ENCODE data around the gene TWNK.

Gene TWNK

DNA sequence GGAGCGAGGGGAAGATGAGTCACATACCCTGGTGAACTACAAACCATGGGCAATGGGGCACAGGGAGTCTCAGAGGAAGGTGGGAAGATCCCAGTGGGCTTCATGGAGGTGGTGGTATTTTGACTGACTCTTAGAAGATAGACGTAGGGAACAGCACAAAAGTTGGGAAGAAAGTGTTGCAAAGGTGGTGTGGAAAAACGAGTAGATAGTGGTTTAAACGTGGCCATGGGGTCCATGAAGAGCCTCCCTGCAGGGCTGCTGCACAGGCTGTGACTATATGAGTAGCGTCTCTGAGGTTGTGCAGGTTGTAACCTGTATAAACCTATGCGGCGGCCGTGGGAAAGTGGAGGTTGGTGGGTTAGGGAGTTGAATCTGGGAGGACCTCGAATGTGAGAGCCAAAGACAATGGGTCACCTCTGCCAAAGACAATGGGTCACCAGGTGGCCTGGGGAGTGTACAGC, 26.1 kb downstream of the TWNK start:
- no peak for DNase-seq

DNA sequence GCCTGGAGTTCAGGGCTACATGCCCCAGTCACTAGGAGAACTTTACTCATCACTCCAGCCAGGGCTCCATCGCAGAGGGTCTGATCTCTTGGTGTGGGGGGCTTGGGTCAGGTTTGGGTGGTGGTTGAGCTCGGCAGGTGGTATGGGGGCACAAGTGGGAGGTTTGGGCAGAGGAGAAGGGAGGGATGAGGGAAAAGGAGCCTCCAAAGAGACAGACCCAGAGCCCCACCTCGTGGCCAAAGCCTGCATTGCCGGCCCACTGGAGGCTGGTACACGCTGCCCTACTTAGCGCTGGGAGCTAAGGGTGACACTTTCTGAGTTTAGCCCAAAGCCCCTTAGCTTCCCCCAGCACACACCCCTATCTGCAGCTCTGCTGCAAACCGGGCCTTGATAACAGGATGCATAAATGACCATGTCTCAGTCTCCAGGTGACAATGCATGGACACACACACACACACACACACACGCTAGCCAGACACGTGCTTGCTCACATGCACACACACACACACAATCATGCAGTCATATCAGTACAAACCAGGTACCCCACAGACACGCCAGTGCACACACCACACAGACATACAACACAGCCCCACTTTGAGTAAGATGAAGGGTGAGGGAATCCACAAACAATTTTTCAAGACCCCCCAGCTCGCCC, 27.0 kb downstream of the TWNK start:
- peak; percentile 0 for DNase-seq

DNA sequence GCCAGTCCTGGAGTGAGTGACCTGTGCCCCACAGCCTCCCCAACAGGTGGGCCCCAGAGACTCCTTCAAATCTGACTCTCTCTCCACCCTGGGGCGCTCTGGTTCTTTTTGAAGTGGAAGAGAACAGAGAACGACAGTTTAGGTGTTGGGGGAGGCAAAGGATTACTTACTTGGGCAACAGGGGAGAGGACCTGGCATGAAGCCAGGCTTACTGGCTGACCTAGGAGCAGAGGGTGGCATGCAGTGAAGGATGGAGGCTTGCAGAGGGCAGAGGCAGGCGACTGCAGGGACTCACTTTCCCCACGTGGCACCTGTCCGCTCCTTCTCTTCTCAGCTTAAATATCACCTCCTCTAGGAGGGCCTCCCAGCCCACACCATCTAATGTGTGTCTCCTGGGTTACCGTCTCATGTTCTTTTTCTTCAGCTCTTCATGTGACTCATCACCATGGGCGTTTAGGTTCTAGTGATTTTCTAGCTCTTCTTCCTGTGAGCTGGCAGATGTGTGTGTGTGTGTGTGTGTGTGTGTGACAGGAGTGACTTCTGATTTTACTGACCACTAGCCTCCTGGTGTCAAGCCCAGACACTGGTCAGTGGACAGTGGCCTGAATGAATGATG, 27.7 kb downstream of the TWNK start:
- no peak for DNase-seq

DNA sequence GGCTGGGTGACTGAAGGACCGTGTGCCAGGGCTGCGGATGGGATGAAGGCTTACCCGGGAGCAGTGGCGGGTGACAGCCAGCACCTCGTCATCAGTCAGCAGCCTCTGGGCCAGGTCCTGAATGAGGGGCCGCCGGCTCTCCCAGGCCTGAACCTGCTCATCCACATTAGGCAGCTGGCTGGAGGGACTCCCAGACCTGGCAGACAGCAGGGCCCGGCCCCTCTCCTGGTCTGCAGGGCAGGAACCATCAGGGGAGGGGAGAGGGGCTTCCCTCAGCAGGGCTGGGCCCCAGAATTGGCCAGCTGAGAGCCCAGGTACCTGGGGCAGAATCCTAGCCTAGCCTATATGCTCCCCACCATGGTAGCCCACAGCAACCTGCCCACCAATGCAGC, 28.2 kb downstream of the TWNK start:
- DNase-seq: no peak

DNA sequence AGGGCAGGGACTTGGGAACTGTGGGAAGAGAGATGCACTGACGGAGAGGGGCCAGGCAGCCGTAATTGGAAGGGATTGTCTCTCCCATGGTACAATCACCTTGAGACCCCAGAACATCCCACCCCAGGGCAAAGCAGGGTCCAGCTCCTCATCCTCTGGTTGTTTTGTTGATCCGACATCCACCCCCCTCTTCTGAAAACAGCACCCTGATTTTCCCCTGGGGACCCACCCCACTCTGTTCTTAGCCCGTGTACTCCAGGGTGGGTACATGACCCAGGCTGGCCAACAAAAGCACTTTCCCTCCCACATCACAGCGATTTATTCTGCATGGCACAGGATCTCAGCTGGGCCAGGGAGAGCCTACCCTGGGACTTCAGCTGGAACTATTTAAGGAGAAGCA, 29.5 kb downstream of the TWNK start:
- no peak for DNase-seq

DNA sequence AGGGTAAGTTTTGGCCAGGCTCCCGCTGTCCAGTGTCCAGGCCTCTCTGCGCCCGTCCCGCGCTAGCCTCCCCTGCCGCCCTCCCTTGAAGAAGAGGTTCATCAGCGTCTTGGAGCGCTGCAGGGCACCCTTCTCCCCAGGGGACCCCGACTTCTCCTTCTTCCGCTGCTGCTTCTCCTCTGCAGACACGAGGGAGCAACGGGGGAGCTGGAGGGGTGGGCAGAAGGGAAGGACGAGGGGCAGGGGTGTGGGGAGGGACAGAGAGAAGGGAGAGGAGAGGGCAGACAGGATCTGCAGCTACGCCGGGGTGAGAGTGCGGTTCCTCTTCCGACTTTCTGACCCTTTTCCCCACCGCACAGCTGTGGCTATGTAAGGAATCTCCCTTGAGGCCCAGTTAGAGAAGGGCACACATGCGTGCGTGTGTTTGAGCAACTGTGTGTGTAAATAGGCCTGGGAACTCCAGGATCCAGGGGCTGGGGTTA, 30.8 kb downstream of the TWNK start:
- no peak for DNase-seq

DNA sequence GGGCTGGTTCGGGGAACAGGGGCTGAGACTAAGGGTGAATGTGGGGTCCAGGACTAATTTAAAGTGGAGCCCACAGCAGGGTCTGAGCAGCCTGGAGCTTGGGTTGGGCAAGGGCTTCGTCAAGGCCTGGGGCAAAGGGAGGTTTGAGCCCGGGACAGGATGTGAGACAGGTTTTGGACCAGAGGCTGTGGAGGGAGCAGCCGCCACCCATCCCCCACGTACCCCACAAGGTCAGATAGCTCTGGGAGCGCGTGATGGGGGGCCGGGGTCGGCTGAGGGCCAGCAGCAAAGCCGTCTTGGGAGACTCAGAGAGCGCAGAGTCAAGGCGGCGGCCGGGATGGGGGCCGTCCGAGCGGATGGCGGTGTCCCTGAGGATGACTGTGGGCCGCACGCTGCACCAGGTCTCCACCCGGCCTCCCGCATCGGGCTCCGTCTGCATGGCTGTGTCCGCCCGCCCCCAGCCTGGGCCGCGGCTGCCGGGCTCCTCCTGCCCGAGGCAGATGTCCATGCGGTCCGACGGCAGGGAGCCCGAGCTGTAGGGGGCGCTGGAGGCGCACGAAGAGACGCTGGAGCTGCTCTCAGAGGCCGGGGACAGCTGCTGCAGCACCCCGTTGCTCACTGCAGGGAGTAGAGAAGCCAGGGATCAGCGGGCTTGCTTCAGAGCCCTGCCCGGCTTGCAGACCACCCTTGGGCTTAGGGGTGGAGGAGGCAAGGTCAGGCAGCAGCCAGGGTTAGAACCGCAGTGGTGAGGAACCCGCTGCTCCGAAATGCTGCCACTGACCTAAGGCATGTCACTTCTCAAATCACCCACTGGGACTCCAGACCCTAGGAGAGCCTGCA, 31.5 kb downstream of the TWNK start:
- no peak for DNase-seq

DNA sequence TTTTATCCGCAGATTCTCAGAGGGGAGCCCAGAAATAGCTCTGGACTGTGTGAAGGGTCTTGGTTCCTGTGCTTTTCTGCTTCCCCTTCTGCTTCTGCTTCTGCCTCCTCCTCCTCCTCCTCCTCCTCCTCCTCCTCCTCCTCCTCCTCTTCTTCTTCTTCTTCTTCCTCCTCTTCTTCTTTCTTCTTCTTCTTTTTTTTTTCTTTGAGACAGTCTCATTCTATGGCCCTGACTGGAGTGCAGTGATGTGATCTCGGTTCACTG, 32.0 kb downstream of the TWNK start:
- DNase-seq: no peak

DNA sequence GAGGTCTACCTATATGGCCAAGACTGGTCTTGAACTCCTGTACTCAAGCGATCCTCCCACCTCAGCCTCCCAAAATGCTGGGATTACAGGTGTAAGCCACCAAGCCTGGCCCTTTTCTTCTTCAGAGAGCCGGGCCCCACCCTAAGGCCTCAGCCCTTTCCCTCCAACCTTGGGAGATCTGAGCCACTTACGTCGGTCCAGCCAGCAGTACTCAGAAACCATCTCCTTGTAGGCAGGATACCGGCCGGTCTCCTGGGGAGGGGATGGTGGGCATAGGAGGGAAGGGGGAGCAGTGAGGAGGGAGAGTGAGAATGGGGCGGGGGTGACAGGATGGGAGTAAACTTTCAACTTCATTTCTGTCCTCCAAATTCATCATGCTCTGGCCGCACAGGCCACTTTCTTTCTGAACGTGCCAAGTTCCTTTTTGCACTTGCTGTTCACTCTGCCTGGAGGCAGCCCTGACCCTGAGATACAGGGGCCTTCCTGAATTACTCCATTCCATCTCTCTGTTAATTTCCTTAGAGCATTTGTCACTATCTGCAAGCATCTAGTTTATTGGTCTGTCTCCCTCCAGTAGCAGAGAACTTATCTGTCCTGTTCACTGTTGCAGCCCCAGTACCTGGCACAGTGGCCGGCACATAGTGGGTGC, 33.2 kb downstream of the TWNK start:
- DNase-seq: no peak

DNA sequence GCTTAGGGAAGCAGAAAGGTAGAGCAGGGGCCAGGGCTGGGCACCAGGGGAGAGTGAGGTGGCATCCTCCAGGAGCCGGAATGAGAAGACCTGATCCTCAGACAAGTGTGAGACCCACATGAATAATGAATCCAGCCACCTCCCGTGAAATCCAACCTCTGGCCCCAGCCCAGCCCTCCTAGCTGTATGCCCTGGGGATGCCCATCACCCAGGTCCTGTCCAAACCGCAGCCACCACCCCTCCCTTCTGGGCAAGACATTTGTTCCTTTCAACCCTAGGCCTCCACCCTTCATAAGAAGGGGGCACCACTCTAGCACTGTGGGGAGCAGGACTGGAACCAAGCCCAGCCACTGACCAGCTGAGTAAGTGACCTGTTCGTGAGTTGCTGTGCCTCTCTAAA, 33.9 kb downstream of the TWNK start:
- DNase-seq: no peak

DNA sequence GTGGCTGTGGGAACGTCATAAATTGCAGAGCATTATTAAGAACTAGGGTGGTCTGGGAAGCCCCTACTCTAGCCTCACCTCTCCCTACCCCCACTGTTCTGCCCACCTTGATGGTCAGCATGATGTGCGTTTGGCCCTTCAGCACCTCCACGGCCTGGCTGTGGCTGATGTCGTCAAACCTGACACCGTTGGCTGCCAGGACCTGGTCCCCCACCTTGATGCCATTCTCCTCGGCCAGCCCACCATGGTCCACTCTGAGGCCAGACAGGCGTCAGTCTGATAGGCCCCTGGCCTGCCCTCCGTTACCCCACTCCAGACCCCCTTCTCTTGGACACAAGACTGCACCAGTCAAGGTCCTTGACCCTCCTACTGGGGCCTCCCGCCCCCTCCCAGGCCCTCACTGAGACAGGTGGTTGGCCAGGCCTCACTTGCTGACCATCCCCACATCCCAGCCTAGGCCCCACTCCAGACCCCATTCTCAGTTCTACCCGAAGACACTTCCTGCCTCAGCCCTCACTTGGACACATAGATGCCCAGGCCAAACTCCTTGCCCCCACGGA, 34.4 kb downstream of the TWNK start:
- DNase-seq: no peak

DNA sequence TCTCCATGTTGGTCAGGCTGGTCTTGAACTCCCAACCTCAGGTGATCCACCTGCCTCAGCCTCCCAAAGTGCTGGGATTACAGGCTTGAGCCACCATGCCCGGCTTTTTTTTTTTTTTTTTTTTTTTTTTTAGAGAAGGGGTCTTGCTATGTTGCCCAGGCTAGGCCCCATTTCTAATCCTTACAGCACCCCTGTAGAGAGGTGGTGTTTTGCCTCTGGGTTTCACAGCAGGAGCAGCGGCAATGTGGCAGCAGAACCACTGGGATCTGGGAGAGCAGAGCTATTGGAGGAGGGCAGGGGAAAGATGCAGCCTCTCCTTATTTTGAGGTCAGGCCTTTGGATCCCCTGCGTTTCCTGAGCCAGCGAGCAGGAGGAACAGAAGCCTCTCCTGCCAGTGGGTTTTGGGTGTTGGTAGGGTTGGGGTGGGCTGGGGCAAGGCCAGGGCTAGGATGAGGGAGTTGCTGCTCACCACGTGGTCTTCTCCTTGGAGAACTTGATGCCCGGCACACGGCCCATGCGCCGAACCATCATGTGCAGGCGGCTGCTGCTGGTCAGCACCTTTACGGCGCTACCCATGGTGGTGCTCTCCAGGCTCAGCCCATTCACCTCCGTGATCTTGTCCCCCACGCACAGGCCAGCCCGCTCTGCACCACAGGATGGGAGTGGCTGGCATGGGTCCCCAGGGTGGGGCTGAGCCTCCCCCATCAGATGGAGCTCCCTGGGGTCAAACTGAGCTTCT, 35.8 kb downstream of the TWNK start:
- DNase-seq: no peak

DNA sequence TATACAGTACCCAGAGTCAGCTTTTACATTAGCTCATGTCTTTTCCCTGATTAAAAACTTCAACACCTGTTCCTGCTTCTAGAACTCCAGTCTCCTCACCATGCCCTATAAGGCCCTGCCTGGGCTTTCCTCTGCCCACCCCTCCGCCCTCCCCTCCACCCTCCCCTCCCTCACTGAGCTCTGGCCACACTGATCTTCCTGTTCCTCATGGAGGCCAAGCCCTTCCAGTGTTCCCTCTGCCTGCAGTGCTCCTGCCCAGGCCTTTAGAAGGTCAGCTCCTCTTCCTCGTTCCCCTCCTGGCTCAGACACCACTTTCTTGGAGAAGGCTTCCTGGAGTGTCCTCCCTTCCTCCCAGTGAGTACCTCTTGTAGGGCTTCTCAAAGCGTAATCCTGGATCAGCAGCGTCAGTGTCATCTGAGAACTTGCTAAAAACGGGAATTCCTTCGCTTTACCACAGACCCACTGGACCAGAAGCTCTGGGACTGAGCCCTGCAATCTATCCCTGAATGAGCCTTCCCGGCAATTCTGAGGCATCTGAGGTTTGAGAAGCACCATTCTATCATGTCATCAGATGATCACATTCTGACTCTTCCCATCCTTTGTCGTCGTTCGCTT, 39.9 kb downstream of the TWNK start:
- no peak for DNase-seq

DNA sequence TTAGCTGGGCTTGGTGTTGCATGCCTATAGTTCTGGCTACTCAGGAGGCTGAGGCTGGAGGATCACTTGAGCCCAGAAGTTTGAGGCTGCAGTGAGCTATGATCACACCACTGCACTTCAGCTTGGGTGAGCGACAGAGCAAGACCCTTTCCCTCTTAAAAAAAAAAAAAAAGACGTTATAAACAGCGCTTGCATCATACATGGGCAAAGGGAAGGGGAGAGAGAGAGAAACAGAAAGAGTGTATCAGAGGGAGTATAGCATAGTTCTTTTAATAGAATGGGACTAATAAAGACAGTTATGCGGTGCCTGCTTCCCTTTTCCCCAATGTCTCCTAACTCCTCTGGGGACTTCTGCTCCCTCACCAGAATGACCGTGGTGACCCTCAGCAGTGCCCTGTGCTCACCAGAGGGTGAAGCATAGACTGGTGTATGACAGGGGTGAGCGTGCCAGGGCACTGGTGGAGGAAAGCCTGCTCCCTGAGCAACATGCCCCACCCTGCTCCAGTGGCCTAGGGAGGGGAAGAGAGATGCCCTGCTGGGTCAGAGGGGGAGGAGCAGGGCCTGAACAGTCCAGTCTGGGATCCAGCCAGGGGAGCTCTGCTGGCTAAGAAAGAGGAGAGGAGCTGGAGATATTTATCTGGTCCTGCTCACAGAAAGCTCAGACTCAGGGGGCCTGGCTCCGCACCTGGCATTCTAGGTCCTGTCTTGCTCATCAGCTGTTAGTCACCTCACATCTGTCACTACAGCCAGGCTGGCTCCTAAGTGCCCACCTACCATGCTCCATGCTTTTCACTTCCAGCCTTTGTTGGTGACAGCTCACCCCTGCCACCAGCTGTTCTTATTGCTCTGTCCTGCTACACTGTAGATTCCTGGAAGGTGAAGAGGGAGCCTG, 41.3 kb downstream of the TWNK start:
- no peak for DNase-seq

DNA sequence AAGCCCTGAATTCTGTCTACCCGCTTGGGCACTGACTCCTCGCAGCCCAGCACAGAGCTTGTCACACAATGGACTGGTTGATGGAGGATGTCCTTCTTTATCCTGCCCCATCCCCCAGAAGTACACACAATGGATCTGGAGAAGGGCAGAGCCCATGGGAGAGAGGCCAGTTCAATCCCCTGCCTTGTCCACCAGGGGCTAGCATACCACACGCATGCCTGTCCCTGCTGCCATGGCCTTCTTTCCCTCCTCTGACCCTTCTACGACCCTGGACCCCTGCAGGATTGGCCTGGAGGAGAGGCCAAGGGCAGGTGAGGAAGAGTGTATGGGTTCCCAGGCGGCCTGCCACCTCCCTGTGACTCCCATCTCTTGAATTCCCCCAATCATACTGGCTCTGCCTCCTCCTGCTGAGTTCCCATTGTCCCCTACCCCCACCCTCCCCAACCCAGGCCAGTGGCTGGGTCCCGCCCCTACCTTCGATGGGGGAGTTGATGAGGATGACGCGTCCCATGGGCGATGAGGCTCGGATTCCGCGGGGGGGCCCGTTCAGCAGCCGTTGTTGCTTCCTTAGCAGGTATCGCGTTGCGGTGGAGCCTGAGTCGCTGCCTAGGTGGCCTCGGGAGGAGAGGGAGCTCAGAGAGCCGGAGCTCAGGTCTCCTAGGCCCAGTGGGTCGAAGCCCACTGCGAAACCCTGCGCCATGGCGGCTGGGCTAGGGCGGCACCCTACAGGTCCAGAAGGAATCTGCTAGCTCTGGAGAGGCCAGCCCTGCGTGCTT, 42.4 kb downstream of the TWNK start:
- DNase-seq: no peak

DNA sequence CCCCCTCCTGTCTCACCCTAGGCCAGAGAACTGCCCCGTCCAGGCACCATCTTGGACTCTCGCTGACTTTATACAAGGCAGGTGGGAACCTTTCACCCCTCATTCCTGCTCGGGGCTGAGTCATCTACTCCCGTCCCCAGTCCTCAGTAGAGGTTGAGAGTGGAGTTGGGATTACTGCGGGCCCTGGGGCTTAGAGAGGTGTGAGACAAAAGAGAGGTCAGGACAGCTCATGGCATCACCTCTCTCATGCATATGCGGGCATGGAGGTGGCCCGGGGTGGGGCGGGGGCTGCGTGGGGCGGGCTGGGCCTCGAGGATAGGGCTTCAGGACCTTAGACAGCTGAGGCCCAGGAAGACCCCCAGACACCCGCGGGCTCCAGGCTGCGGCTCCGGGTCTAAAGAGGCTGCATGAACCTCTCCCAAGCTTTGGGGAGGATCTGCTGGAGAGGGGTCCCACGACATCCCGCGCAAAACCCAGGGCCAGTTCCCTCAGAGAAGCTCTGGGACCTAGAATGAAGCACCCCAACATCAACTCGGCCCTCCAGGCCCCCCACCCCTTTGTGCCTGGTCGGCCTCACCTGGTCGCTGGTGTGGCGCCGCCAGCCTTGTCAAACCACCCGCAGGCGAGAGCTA, 43.3 kb downstream of the TWNK start:
- no peak for DNase-seq

DNA sequence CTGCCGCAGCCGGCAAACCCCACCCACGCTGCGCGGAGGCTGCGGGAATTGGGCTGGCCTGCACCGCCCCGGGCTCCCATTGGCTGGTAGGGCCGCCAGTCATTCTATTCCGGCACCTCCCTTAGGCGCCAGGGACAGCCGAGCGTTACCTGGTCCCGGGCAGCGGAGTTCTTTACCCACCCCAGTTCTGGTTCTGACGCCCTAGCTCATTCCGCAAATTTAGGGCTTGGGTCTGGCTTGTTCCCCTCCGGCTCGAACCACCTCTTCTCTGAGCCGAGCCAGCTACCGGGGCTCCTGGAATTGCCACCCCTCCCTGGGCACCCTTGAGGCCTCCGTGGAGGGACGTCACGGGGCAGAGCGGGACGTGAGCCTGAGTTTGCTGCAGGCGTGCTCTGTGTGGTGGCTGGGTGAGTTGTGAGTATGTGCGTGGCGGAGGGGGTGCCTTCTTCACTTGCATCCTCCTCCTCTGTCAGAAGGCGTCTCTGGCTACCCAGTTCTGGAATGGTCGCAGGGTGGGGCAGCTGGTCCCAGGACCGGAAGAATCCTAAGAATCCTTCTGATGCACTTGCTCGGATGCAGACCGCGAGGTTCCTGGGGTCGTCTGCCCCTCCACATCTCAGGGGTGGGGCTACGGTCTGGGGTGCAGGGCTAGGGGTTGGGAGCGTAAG, 43.9 kb downstream of the TWNK start, which contains the start of the genes PDZD7 and SFXN3:
Gene PDZD7, minus strand, starts transcription at position 2 of the 668 bp plus-strand sequence. CDS start 910 bp downstream, outside the sequence.
Gene SFXN3, plus strand, starts transcription at position 107 of the 668 bp plus-strand sequence. CDS start 3,461 bp downstream, outside the sequence.
- peak; percentile 1 for DNase-seq

DNA sequence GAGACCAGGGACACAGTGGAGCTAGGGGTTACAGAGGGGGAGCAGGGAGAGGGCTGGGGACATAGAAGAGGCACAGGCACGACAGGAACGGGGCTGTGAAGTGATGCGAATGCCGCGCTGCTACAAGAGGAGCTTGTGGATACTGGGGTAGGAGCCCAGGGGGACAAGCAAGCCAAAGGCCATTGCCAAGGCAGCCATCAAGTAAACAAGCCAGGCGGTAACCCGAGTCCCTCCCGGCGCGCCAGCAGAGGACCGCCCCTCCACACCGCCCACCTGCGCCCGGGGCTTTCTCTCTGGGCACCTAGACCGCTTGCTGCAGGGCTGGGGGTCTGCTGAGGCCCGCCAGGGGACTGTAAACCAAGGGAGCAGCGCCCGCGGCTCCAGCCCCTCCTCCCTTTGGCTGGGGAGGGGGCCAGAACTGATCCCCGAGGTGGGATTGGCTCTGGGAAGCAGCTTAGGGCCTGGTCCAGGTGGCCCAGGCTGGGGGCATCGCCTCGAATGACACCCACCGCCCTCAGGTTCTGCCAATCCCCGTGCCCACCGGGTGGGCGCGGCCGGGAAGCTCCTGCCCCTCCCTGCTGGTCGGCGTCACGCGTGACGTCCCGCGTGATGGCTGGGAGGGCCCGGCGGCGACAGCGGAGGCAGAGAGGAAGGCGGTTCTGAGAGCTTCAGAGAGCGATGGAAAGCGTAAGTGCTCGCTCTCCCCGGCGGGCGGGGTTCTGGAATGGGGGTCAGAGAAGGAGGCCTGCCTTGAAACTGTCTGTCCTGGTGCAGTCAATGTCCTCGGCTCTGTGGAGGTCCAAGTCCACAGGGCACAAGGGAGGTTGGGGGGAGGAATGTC, 44.7 kb downstream of the TWNK start:
- DNase-seq: no peak
